HepG2 (cell line): ENCODE results near the gene NDP. TPM values are rescaled to one million over a fixed set of nuclear protein-coding genes. Genes with fewer than 3 reads are reported as not detected.

Experiments used
- ATAC-seq: fragments of 200-7000 bp; cut with Tn5 transposase; 3 replicates; pipeline ENCODE4 v1.9.1; 2020; ENCODE audit warnings: mild to moderate bottlenecking, moderate library complexity
- BruUV-seq: library from RNA; stranded (reverse); fragments of 400-500 nt; replicated peaks from 2 replicates; lab custom pipeline; 2021; lab: Mats Ljungman, UMichigan
- CTCF ChIA-PET: fragments of 300-600 bp; formaldehyde crosslinking; extraction: SDS; loops from one replicate; lab custom pipeline; 2021; ENCODE audit warnings: low total read pairs, inconsistent platforms, low intra/inter-chr PET ratio; lab: Yijun Ruan, JAX
- POLR2A ChIA-PET: fragments of 350-600 bp; sonication (Branson Sonifier 250); formaldehyde crosslinking; loops from one replicate; lab custom pipeline; 2020; ENCODE audit warnings: antibody characterized with exemption, inconsistent platforms; lab: Yijun Ruan, JAX
- DNase-seq: peaks from one replicate; pipeline ENCODE4 v3.0.0-alpha.2; 2015; ENCODE audit warnings: low spot score
- FAIRE-seq: peaks from 3 replicates; lab custom pipeline; 2011; peaks lifted over from hg19 to GRCh38; lab: Jason Lieb, UNC
- H2AFZ ChIP-seq: one replicate; pipeline ENCODE4 v1.6.1; 2011; ENCODE audit warnings: low read length, inconsistent platforms
- H3K27ac ChIP-seq: fragments of 300-600 bp; 3 replicates; pipeline ENCODE4 v1.8.0; 2011; ENCODE audit warnings: mixed run types, mild to moderate bottlenecking, mixed read lengths, low read length, inconsistent platforms; ENCODE audit not compliant: insufficient read depth; ENCODE audit errors: extremely low read length
- H3K27me3 ChIP-seq, 2 experiments: fragments of 200-600 bp in 1 of 2; 2 replicates in 1 of 2; 3 replicates in 1 of 2; pipeline versions ENCODE4 v1.6.0 to v1.8.0; 2011; ENCODE audit warnings: low read length in 2 of 2, mild to moderate bottlenecking in 2 of 2, moderate library complexity in 2 of 2, inconsistent platforms in 1 of 2; ENCODE audit not compliant: insufficient read depth in 2 of 2, control insufficient read depth in 1 of 2
- H3K36me3 ChIP-seq, 2 experiments: fragments of 200-600 bp in 1 of 2; replicated peaks in 1 of 2; 2 replicates in 1 of 2; 3 replicates in 1 of 2; pipeline versions ENCODE4 v1.5.1 to v1.8.0; 2011; ENCODE audit warnings: low read length in 2 of 2, inconsistent platforms in 1 of 2; ENCODE audit not compliant: insufficient read depth in 2 of 2, control insufficient read depth in 1 of 2
- H3K4me1 ChIP-seq: 2 replicates; pipeline ENCODE4 v1.5.1; 2012; ENCODE audit warnings: low read length, inconsistent platforms; ENCODE audit not compliant: insufficient read depth
- H3K4me2 ChIP-seq: 2 replicates; pipeline ENCODE4 v1.6.0; 2011; ENCODE audit warnings: low read depth, low read length, inconsistent platforms
- H3K4me3 ChIP-seq, 3 experiments: fragments of 200-600 bp in 1 of 3; sonication (generic), shearing (Covaris generic) in 1 of 3; replicated peaks in 1 of 3; 2 replicates each; pipeline ENCODE4 v1.5.1; 2011 to 2016; ENCODE audit warnings: low read length in 3 of 3, inconsistent platforms in 2 of 3, low read depth in 2 of 3, mild to moderate bottlenecking in 2 of 3, control low read depth in 1 of 3, mixed read lengths in 1 of 3; ENCODE audit not compliant: insufficient read depth in 1 of 3
- H3K79me2 ChIP-seq: one replicate; pipeline ENCODE4 v1.6.1; 2011; ENCODE audit warnings: low read length, inconsistent platforms; ENCODE audit not compliant: insufficient read depth
- H3K9ac ChIP-seq: 2 replicates; pipeline ENCODE4 v1.6.0; 2011; ENCODE audit warnings: mild to moderate bottlenecking, low read depth, low read length, inconsistent platforms; ENCODE audit not compliant: insufficient read depth
- H3K9me3 ChIP-seq: 2 replicates; pipeline ENCODE4 v1.5.1; 2012; ENCODE audit warnings: mild to moderate bottlenecking, low read length
- H4K20me1 ChIP-seq: 2 replicates; pipeline ENCODE4 v1.6.0; 2011; ENCODE audit warnings: inconsistent platforms, mild to moderate bottlenecking, low read length, moderate library complexity; ENCODE audit not compliant: insufficient read depth
- CTCF ChIP-seq: sonication (generic); formaldehyde crosslinking; IDR thresholded peaks from 2 replicates; pipeline ENCODE4 v1.5.0; 2020; ENCODE audit warnings: mild to moderate bottlenecking, missing genetic modification reagents, moderate library complexity
- IKZF5 ChIP-seq: IDR thresholded peaks from 2 replicates; pipeline ENCODE4 v1.6.1; 2018; ENCODE audit warnings: missing genetic modification reagents, mild to moderate bottlenecking, missing compliant biosample characterization
- MEIS1 ChIP-seq: sonication (generic); formaldehyde crosslinking; IDR thresholded peaks from 2 replicates; pipeline ENCODE4 v1.9.0; 2021; ENCODE audit warnings: mild to moderate bottlenecking, missing genetic modification reagents, moderate library complexity, borderline replicate concordance
- NAIF1 ChIP-seq: sonication (generic); formaldehyde crosslinking; IDR thresholded peaks from 2 replicates; pipeline ENCODE4 v1.5.0; 2020; ENCODE audit warnings: mild to moderate bottlenecking, missing genetic modification reagents, borderline replicate concordance
- POGZ ChIP-seq: sonication (generic); formaldehyde crosslinking; IDR thresholded peaks from 2 replicates; pipeline ENCODE4 v1.4.0; 2020; ENCODE audit warnings: mild to moderate bottlenecking, missing genetic modification reagents
- RAD21 ChIP-seq: fragments of 450-650 bp; formaldehyde crosslinking; IDR thresholded peaks from 2 replicates; pipeline ENCODE4 v1.5.0; 2020; ENCODE audit warnings: mild to moderate bottlenecking
- SMC3 ChIP-seq: IDR thresholded peaks from 2 replicates; pipeline ENCODE4 v1.6.1; 2011; ENCODE audit warnings: low read length, improper control_type of control experiment
- STAG1 ChIP-seq: sonication (generic); formaldehyde crosslinking; IDR thresholded peaks from 2 replicates; pipeline ENCODE4 v1.4.0; 2020; ENCODE audit warnings: missing genetic modification reagents
- ZFYVE20 ChIP-seq: sonication (generic); formaldehyde crosslinking; IDR thresholded peaks from 2 replicates; pipeline ENCODE4 v1.8.0; 2023; ENCODE audit warnings: low read depth, mild to moderate bottlenecking, moderate library complexity, missing genetic modification reagents, borderline replicate concordance
- ZNF468 ChIP-seq: sonication (generic); formaldehyde crosslinking; IDR thresholded peaks from 2 replicates; pipeline ENCODE4 v1.8.0; 2022; ENCODE audit warnings: mild to moderate bottlenecking, moderate library complexity, missing genetic modification reagents
- WGBS: methylation state at CpG from one replicate; pipeline ENCODE4 v1.1.6; 2017; ENCODE audit warnings: low lambda C conversion rate; 5-methylcytosine and 5-hydroxymethylcytosine counted together
- in situ Hi-C: cut with HindIII; loops from 2 replicates; pipeline ENCODE4 v1.10.0; 2017; ENCODE audit warnings: low pct_unique_long_range_greater_than_20kb; ENCODE audit not compliant: extremely low pct_ligation_motif_present
- intact Hi-C: fragments of 100-400 bp; cut with micrococcal nuclease; formaldehyde crosslinking; loops from one replicate; pipeline ENCODE4 v1.10.0; 2022; ENCODE audit not compliant: unreplicated experiment
- polyA plus RNA-seq, 8 experiments: library from polyadenylated mRNA; depleted of rRNA in 3 of 8; stranded (reverse) in 7 of 8; unstranded in 1 of 8; fragments of >200 nt; fragmentation: Illumina TruSeq in 4 of 8; extraction: Trizol in 4 of 8; gene quantifications; 2 replicates each; pipeline versions ENCODE4 v1.2.1 to v1.2.3, GENCODE V29; 2011 to 2016; ENCODE audit warnings: low read depth in 4 of 8, missing spikeins in 1 of 8, mixed read lengths in 1 of 8; ENCODE audit not compliant: insufficient read depth in 1 of 8
- total RNA-seq, 5 experiments: library from RNA; depleted of rRNA; stranded (reverse); fragments of >200 nt; fragmentation: Illumina TruSeq; extraction: Trizol; gene quantifications; 2 replicates each; pipeline ENCODE4 v1.2.3, GENCODE V29; 2016; ENCODE audit warnings: low read depth in 1 of 5

Gene NDP
- total and polyA plus RNA-seq, 2 of the 13 experiments (the other 11 are each of a cell fraction or from before 2014, with no cell fraction given) = not detected

GRCh38 chrX:43961699-43962098, 11.5 kb downstream of the NDP start (continued):
- no peak for TF ChIP-seq MEIS1 (CRISPR knock-in tag)
- no peak for TF ChIP-seq ZFYVE20 (CRISPR knock-in tag)
- no peak for TF ChIP-seq POGZ (CRISPR knock-in tag)
- TF ChIP-seq NAIF1 (CRISPR knock-in tag) = no peak

GRCh38 chrX:43958529-43958928, 14.7 kb downstream of the NDP start:
- WGBS = 4% methylated on average over 6 of the region's 6 CpGs
- in situ Hi-C loops = loop anchor here (25.0 kb wide), 2 partner anchors 404 to 1229 kb away; no protein-coding TSS in a partner anchor
- CTCF ChIA-PET = interaction anchor here (1.0 kb wide), 1 partner anchor 285 kb away, joined by 4 read pairs; no protein-coding TSS in a partner anchor

More at GRCh38 chrX:43958529-43958928, 14.7 kb downstream of the NDP start:
- POLR2A ChIA-PET = no interaction called here
- intact Hi-C loops = loop anchor here (1.0 to 5.0 kb wide), 2 partner anchors 121 to 286 kb away; no protein-coding TSS in a partner anchor
- no peak overlapping the region for H3K27ac ChIP-seq
- H4K20me1 ChIP-seq = no peaks in the 10 kb centered on the region
- no peaks in the 10 kb centered on the region for H3K79me2 ChIP-seq
- H3K4me2 ChIP-seq = no peak overlapping the region
- ATAC-seq (peak; percentile 90), DNase-seq (peak; percentile 72), FAIRE-seq (peak; percentile 93)
- no TSS peak for BruUV-seq
- H3K9ac ChIP-seq = no peak overlapping the region
- 0 out of 2 replicates have a peak, but pooled peaks have one; percentile 29 for TF ChIP-seq RAD21 (CRISPR knock-in tag)
- TF ChIP-seq SMC3 = peak; percentile 73
- TF ChIP-seq ZNF468 = no peak
- peak; percentile 74 for TF ChIP-seq CTCF (CRISPR knock-in tag)
- TF ChIP-seq STAG1 (CRISPR knock-in tag) = peak; percentile 82
- TF ChIP-seq IKZF5 = no peak
- no peaks in the 10 kb centered on the region for H3K27me3 ChIP-seq
- no peaks in the 10 kb centered on the region for H3K9me3 ChIP-seq
- H3K4me1 ChIP-seq = no peaks in the 10 kb centered on the region
- H3K36me3 ChIP-seq = no peaks in the 10 kb centered on the region
- no peak overlapping the region for H3K4me3 ChIP-seq
- no peak overlapping the region for H2AFZ ChIP-seq
